Activated naive CD4-positive, alpha-beta T cell (primary cell): ENCODE data around the gene CCDC167.

Source experiments
- DNase-seq, 4 experiments: peaks; one replicate each; lab custom pipeline; 2025; lab: John Stamatoyannopoulos, UW

The CCDC167 gene

DNA sequence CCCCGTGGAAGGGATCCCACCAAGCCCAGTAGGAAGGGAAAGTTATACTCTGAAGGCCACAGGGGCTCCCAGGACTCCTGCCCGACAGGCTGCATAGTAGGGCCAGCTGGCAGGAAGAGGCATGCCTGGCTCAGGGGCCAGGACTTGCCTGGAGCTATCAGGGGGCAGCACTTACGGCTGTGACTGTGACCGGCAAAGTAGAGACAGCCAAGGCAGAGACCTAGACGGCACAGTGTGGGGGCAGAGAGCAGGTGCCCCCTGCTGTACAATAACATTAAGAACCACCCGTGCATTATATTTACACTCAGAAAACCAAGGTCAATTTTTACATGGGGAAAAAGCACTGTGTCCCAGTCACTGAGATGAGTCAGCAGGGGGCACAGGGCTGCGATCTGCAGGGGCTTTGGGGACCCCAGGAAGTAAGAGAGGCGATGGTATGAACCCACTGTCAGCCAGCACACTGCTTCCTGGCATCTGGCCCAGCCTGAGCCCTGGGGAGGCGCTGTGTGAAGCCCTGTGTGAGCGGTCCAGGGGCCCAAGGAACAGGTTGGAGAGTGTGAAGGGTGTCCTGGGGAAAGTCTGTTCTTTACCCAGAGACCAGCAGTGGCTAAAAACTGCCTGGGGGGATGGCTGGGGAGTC, 9.9 kb downstream of the CCDC167 start:
- DNase-seq = no peak

DNA sequence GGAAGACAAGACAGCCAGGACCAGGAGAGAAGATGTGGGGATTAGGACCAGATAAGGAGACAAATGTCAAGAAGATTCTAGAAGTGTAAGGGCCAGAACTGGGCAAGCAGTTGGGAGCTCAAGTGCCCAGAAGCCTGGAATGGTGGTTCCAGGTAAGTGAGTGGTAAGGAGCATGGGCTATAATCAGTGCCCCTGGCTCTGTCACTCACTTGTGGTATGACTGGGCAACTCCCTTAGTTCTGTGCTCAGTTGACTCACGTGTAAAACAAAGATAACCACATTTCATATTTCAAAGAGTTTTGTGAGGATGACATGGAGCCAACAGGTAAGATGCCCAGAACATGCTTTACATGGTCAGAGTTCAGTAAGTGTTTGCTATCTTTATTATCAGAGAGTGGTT, 11.2 kb downstream of the CCDC167 start:
- DNase-seq = no peak

DNA sequence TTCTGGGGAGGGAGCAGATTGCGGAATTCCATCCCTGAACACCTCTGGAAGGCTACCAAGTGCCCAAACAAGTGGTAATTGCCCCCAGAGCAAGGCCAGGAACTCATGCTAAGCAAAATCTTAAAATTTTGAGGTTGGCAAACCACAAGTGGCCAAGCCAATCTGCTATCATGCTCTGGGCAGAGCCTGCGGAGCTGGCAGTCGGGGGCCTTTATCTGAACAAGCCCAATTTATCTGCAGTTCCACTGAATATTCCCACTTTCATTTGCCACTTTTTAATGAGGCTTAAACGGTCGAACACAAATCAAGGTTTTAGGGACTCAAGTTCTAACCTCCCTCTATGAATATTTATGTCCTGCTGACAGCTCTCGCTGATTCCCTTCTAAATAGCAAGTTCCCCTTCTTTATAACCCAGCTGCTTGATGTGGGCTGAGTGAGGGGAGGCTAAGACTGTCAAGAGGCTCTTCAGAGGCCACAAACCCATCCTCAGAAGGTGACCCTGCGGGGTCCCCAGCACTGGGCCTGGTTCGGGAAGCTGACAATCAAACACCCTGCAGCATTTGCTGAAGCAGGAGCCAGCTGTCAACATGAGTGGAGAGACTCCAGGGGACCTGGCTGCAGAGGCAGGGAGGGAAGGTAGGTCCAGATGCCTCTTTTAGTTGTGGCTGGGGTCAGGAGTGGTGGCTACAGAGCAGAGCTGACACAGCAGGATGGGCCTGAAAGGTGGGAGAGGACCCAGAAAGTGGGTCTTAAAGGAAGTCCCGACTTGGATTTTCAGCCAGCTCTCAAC, 11.9 kb downstream of the CCDC167 start:
- no peak for DNase-seq

DNA sequence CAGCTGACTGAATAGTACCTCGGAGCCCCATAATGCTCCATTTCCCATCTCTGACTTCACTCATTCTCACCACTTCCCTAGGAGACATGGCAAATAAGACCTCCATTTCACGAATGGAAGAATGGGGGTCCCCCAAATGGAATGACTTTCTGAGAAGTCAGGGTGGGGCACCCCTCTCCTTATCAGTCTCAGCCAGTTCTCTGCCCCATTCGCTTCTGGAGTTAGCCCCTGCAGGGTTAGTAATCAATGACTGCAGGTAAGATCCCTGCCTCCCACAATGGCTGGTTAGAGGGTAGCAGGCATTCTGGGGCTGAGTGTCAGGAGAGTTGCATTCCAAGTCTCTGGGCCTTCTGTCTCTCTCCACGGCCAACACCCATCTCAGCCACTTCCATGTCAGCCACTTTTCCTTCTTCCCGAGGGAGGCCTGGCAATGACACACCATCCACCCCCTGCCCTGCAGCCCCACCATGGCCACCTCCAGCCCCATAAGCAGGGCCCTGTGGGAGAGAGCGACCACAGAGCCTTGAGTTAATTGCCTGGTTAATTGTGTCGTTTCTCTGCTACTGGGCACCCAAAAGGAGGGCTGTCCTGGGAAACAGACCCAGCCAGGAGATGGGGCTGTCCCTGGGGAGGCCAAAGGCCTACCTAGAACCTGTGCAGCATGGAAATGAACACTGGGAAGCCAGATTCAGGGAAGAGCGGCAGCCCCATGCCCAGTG, 13.4 kb downstream of the CCDC167 start:
- DNase-seq = no peak

DNA sequence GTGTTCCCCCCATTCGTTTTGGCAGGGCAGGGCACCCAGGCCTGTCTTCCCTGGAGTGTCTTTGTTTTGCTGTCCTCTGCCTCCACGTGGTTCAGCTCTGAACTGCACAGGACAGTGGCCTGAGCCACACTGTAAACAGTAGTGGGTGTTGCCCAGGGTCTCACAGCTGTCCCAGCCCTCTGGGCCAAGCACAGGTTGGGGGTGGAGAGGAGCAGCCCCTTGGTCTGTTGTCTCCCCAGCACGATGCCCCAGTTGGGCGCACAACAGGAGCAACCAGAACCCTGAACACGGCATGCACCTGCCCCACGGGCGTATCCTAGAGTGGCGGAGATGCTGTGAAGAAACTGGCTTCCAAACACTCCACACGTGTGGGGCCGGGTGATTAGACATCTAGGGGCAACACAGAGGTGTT, 14.4 kb downstream of the CCDC167 start:
- no peak for DNase-seq

DNA sequence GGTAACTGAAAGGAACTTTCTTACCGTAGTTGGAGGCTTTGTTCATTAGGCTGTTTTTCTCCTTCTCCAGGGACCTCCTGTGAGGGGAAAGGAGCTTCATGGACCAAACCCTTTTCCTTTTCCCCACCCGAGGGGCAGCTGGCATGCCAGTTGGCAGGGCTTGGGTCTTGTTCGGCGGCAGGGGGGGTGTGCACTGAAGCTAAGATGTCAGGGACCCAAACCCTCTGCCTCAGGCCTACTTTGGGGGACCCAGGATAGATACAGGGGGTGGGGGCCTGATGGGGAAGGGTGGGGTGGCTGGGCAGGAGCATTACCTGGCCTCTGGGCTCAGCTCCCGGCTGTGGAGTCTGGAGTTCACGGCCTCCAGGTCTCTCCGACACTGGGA, 14.9 kb downstream of the CCDC167 start:
- no peak for DNase-seq

DNA sequence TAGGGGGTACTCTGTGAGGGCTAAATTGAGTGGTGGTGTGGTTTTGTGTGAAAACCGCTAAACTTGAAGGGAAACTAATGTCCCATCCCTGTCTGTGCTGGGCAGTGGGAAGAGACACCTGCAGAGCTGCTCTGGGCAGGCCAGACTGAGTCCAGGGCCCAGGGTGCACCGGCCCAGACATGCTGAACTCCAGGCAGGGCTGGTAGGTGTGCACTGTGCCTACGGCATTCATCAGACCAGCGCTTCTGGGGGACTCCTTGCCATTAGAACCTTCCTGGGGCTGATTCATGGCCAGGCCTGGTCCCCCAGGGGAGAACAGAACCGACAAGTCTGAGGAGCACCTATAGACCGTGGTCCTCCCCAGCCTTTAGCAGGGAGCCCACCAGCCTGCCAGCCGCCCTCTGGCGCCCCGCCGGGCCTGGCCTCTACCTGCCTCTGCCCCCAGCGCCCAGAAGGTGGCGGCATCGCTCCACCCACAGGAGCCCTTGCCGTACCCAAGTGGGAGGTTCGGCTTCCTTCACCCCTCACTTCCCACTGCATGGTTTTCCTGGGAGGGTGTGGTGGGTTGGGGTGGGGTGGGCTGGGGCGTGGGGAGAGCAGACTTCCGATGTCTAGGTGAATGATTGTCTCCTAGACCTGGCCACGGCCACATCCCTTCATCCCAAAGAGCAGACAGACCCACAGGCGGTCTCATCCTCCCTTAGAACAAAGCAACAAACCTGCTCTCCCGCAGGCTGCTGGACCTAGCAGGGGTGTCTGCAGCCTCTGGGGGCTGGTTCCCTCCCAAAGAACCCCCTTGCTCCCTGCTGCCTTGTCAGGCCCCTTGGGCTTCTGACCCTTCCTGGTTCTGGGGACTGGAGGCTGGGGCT, 15.5 kb downstream of the CCDC167 start:
- peak; percentile 57 to 75 (median 61) for DNase-seq

DNA sequence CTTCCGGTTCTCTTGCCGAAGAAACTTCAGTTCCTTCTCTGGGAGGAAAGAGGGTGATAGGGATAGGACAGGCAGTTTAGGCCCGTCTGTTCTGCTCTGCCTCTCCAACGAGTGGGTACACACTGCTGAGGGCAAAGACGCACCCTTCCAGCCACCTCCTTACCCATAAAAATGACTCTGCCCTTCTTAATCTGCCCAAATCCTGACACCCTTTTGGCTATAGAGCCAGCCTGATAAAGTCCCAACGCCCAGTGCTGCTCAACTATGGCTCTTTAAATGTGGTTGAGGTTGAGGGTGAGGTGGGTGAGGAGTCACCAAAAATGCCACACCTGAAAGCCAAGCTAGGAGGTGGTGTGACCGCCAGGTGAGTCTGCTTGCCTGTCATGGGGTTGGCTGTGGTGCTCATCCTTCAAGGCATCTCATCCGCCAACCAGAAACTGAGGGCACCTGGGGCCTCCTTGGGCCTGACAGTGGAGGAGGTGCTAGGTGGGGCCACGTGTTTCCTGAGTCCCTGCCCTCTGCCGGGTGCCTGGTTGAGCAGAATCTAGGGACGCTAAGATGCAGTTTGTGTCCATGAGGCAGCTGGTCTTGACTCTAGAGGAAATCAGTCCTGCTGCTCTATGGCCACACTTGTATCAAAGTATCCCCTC, 16.3 kb downstream of the CCDC167 start:
- DNase-seq = no peak

DNA sequence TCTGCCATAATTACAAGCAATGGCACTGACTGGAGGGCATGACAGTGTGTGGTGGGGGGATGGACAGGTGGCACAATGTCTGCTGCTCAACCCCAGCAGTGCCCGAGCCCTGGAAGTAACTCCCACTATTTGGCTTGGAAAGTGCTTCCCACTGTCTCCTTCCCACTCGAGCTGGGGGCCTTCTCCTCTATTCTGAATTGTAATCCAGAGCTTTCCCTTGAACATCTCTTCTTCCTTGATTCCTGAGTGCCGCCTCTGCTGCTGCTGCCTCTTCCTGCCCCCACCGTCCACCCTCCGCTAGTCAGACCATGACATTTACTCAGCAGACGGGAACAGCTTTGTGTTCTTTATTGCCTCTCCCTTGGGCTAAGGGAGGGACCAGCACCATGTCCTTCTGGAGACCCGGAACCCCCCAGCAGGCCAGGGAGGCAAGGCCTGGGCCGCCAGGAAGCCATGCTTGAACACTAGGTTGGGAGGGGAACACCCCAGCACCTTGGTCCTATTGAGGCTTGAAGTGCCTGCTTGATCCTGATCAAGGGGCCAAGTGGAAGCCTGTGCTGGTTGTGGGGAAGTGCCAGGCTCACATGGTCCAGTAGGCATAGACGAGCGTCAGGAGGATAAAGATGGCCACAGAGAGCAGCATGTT, 17.0 kb downstream of the CCDC167 start:
- DNase-seq = no peak

DNA sequence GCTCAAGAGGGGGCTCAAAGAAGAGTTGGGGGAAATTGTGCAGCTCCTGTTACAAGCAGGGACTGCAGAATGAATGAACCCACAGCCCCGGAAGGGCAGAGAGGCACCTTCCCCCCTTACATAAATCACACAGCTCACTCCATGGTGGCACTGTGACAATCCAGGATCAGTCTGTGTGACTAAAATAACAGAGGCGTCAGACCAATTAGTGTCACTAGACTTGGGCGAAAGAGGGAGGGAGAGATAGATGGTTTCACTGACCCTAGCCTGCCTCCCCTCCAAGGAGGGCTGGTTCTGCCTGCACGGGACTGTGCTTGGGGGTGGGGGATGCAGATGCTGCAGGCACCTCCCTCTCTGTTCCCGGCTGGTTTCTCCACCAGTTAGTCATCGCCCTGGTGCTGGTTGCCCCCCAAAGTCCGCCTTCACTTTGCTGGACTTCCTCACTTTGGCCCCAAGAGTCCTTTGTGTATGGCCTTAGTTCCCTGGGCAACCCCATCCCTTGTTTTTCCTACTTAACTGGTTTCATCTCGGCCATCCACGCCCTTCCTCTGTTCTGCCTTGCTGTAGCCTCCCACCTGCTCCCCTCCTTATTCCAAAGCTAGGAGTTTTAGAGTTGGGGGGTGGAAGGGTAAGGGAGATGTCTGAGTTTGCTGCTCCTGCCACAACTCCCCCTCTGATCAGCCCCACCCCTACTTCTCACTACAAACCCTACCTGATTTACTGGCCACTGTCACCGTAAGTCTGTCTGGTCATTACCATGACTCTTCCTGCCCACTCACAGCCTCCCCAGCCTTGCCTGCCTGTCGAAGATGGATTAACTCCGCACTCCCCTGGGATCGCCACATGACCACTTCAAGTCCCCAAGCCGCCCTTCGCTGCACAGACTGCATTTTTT, 17.7 kb downstream of the CCDC167 start:
- DNase-seq = no peak

DNA sequence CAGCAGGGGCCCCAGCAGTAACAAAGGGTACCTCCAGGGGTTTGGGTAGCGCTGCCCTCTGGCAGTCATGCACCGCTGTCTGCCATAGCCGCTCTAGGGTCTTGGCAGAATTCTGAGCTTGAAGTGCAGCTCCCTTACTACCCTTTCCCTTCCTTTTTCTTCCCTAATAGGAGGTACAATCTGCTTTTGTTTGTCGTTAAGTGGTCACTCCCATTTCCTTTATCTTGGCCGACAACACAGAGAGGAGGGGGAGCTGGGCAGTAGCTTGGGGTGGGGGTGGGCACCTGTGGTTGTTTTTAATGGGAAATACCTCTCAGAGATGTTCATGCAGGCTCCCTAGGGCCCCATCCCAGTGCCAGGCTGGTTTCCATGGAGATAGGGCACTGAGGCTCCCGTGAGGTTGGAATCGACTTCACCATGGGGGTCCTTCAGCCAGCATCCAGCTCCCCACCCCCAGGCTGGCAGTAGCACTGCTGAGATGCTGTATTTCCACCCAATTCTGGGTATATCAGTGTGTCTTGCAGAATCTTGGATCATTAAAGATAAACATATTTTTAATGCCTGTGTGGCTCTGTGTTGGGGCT, 18.6 kb downstream of the CCDC167 start:
- no peak for DNase-seq

DNA sequence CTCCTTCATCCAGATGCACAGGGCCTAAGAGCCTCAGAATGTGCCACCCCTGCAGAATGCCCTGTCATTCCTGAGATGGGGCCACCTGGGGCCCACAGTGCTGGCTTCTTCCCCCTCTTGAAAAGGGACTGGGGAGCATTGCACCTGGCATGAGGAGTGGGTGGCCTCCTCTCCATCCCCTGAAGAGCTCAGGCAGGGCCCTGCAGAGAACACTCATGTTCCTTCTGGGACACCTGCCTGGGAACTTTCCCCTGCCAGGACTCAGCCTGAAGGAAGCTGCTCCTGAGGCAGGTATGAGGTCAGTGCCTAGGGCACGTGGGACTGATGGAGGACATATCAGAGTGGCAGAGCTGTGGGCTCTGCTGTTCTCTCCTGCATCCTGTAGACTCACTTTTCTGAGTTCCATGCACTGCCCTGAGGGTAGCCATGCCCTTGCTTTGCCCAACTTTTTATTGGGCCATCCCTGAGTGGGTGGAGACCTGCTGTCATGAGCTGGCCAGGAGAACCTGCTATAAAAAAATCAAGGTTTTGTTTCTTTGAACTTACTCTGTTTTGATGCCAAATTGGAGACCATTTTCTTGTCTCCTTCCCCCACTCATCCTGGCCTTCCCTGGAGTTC, 19.5 kb downstream of the CCDC167 start:
- no peak for DNase-seq

DNA sequence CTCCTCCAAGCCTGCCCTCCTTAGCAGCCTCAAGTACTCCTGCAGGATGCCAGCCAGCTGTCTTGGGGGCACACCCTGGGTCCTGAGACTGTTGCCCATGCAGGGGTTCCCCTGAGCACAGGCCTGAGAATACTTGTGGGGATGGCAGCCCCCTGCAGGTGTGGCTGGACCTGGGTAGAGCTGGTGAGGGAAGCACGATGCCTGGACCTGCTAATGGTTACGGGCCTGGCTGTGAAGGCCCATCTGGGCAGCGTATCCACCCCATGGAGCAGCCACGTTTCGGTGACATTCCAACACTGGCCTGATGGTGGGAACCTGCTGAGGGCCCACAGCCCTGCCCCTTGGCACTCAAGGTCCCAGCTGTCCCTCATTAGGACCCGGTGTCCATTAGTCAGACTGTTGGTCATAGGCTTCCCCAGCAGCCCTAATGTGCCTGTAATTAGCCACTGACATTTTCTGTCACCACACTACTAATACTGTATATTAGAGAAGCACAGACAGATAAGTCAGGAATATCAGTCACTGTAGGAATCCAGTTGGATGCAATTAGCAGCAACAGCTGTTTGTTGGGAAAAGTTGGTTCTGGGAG, 20.3 kb downstream of the CCDC167 start:
- DNase-seq = no peak

DNA sequence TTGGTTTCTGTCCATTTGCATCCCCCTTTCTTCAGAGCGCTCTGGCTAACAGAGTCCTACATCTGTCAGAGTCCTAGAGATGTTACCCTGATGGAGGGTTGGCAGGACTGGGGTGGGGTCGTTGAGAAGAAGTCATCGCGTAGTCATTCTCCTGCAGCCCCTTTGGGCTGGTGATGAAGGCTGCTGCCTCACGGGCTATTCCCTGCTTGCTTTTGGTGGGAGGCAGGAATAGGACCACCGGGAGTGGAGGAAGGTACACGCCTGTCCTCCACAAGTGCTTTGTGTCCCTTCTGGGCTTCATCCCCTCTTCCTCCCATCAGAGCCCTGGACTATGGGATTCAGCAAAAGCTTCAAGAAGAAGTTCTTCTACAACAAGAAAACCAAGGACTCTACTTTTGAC, 20.9 kb downstream of the CCDC167 start:
- DNase-seq = no peak

DNA sequence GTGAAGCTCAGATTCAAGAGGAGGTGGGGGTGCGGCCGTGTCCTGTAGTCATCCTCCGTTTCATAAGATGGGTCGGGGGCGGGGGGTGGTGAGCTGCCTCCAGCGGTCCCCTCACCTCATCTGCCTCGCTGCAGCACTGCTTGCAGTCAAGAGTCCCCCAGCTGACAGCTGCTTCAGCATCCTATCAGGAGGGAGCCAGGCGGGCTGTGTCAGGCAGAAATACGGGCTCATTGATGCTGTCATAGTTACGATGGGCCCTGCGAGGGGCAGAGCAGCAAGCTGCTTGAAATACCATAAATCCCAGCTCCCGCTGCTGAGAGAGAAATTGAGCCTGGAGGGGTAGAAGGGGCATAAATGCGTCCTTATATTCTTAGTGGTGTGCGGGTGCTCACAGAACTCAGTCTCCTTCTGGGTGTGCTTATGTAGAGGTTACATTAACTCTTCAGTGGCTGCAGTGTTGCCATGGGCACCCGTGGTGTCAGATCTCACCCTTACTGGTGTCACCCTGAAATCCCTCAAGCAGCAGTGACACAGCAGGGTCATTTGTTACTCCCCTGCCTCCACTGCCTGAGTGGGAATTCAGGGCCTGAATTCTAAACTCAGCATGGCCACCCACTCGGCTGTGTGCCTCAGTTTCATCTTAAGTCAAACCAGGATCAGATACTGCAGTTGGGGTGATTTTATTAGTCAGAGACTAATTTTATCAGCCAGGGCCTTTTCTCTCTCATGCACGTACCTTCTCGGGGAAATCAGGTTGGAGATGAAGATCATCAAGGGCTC, 21.8 kb downstream of the CCDC167 start:
- DNase-seq = no peak

DNA sequence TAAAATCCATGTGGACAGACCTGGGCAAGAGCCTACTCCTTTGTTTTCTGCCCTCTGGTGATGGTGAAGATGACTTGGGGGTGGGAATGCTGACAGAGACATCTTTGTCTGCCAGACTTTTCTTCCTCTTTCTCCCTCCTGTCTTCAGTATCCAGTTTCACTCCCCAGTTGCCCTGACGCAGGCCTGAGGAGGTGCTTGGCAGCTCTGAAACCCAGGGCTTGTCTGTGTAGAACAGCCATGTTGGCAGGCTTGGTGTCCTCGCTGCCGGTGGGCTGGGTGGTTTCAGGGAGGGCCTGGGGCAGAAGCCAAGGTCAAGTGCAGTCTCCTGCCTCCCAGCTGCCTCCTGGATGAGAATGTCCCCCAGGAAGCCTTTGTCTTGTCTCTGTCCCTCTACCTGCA, 22.5 kb downstream of the CCDC167 start:
- no peak for DNase-seq

DNA sequence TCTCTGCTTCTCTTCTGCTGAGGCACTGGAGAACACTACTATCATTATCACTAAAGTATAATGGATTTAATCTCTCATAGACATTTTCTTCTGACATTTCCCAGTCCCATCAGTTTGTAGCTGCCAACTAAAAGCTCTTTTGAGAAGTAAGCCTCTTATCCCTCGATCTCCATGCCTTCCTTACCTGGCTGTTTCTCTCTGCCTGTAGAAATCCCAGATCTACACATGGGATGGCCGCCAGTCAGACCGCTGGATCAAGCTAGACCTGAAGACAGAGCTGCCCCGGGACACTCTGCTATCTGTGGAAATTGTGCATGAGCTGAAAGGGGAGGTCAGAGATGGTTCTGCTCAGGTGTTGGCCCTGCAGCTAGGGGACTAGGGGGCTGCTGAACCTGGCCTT, 25.4 kb downstream of the CCDC167 start:
- DNase-seq = no peak
